Epithelial cell of alveolus of lung (primary cell): ENCODE measurements around the gene THSD1. TPM values are rescaled to one million over a fixed set of nuclear protein-coding genes. Genes with fewer than 3 reads are reported as not detected.

Experiments
- total RNA-seq: library from RNA; depleted of rRNA; stranded (reverse); fragments of >200 nt; gene quantifications from 2 replicates; pipeline ENCODE4 v1.2.1, GENCODE V29; 2015

Gene THSD1, protein sequence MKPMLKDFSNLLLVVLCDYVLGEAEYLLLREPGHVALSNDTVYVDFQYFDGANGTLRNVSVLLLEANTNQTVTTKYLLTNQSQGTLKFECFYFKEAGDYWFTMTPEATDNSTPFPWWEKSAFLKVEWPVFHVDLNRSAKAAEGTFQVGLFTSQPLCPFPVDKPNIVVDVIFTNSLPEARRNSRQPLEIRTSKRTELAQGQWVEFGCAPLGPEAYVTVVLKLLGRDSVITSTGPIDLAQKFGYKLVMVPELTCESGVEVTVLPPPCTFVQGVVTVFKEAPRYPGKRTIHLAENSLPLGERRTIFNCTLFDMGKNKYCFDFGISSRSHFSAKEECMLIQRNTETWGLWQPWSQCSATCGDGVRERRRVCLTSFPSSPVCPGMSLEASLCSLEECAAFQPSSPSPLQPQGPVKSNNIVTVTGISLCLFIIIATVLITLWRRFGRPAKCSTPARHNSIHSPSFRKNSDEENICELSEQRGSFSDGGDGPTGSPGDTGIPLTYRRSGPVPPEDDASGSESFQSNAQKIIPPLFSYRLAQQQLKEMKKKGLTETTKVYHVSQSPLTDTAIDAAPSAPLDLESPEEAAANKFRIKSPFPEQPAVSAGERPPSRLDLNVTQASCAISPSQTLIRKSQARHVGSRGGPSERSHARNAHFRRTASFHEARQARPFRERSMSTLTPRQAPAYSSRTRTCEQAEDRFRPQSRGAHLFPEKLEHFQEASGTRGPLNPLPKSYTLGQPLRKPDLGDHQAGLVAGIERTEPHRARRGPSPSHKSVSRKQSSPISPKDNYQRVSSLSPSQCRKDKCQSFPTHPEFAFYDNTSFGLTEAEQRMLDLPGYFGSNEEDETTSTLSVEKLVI
- 2.4 and 3.9 TPM in 2 replicates for total RNA-seq

DNA sequence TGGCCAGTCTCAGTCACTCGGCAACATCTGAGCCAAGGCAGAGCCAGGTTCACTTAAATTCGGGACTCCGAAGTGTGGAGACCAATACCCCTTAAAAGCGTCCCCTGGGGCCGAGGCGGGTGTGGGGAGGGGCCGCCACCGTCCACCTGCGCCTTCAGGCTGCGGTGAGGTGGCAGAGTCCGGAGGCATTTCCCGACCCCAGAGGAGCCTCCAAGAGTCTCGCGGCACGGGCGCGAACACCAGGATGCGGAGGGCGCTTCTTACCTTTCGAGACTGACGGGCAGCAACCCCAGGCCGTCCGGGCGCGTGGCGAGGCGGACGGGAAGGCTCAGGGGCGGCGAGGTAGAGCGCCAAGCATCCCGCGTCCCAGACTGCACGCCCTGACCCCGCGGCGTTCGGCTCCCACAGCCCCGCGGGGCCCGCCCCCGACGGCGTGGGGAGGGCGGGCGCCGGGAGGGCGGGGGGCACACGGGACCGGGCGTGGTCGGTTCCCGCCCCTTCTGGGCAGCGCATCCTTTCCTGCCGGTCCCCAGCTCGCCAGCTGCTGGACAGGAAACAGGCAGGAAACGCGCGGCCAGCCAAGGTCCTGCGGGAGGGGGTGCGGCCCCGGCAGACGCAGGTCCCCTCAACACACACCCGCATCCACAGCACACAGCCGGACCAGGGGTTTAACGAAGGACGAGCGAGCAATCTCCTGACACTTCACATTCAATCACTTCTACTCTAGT, at the start of gene THSD1:
Gene THSD1, minus strand, starts transcription at position 406 of the 728 bp plus-strand sequence. CDS start 3,572 bp downstream, outside the sequence.

GRCh38 chr13:52454820-52455676, 49.1 kb upstream of the THSD1 start, which contains the start of gene CKAP2:
TSS of gene CKAP2 (plus strand) at chr13:52455478. CDS start at chr13:52455557, 79 bp downstream.

GRCh38 chr13:52450012-52450792, 44.2 kb upstream of the THSD1 start, which contains the start of gene VPS36:
TSS of gene VPS36 (minus strand) at chr13:52450634. CDS start at chr13:52450594, 40 bp downstream.

Other genes with a start within 250 kb of the THSD1 start
- gene NEK3, start 246.6 kb downstream of the THSD1 start, total RNA-seq = 6.1 and 8.5 TPM in 2 replicates
- gene VPS36, start 44.5 kb upstream of the THSD1 start, total RNA-seq = 15.8 and 20.3 TPM in 2 replicates
- gene CKAP2, start 49.3 kb upstream of the THSD1 start, total RNA-seq = 21.7 and 30.8 TPM in 2 replicates
- gene HNRNPA1L2, start 236.3 kb upstream of the THSD1 start, total RNA-seq = 2.3 and 4.5 TPM in 2 replicates
- gene SUGT1, start 246.7 kb upstream of the THSD1 start, total RNA-seq = 23.2 and 36.7 TPM in 2 replicates